Measurements from ENCODE around the gene NCOR1. TPM values are rescaled to one million over a fixed set of nuclear protein-coding genes. Genes with fewer than 3 reads are reported as not detected.

Gene NCOR1
- total and polyA plus RNA-seq, 2 of the 13 experiments (the other 11 are each of a cell fraction or from before 2014, with no cell fraction given), result 57.0 to 71.7 TPM

DNA sequence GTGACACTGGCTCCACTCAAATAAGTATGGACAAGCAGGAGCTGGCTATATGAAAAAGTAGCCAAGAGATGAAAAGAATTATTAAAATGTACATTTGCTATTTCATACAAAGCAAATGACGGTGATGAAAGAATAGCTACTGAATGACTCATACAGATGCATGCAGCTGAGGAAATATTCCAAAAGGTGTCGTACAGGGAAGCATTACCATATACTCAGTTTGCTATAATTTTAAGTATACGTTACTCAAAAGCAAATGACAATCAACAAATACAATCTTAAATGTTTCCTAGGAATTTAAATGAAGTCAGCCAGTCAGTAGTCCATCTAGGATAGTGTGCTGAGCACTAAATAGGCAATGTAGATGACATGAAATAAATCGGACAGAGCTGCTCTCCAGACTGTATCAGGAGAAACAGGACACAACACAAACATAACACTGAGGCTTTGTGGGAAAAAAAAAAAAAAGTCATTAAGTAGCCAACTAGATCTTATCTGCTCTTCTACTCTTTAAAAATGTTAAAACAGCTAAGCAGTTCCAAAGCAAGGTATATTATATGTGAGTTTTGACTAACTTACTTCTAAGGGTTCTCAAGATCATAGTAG is 65.0 kb downstream of the NCOR1 start (continued):
- TF ChIP-seq SMYD3 (CRISPR knock-in tag; IDR thresholded peaks at IDR 0.05), result no peak
- no peak for TF ChIP-seq ZNF558 (CRISPR knock-in tag; IDR thresholded peaks at IDR 0.05; ENCODE audit: borderline replicate concordance)
- TF ChIP-seq ZKSCAN1 (IDR thresholded peaks at IDR 0.05; ENCODE audit: low read length), result no peak
- TF ChIP-seq, protein P1, sequence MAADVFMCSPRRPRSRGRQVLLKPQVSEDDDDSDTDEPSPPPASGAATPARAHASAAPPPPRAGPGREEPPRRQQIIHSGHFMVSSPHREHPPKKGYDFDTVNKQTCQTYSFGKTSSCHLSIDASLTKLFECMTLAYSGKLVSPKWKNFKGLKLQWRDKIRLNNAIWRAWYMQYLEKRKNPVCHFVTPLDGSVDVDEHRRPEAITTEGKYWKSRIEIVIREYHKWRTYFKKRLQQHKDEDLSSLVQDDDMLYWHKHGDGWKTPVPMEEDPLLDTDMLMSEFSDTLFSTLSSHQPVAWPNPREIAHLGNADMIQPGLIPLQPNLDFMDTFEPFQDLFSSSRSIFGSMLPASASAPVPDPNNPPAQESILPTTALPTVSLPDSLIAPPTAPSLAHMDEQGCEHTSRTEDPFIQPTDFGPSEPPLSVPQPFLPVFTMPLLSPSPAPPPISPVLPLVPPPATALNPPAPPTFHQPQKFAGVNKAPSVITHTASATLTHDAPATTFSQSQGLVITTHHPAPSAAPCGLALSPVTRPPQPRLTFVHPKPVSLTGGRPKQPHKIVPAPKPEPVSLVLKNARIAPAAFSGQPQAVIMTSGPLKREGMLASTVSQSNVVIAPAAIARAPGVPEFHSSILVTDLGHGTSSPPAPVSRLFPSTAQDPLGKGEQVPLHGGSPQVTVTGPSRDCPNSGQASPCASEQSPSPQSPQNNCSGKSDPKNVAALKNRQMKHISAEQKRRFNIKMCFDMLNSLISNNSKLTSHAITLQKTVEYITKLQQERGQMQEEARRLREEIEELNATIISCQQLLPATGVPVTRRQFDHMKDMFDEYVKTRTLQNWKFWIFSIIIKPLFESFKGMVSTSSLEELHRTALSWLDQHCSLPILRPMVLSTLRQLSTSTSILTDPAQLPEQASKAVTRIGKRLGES (CRISPR knock-in tag; IDR thresholded peaks at IDR 0.05; ENCODE audit: borderline replicate concordance), result no peak
- no peak for TF ChIP-seq ONECUT2 (CRISPR knock-in tag; IDR thresholded peaks at IDR 0.05)
- TF ChIP-seq FOXA1 (IDR thresholded peaks at IDR 0.05), result no peak
- TF ChIP-seq FOXA1 (CRISPR knock-in tag; IDR thresholded peaks at IDR 0.05), result no peak

DNA sequence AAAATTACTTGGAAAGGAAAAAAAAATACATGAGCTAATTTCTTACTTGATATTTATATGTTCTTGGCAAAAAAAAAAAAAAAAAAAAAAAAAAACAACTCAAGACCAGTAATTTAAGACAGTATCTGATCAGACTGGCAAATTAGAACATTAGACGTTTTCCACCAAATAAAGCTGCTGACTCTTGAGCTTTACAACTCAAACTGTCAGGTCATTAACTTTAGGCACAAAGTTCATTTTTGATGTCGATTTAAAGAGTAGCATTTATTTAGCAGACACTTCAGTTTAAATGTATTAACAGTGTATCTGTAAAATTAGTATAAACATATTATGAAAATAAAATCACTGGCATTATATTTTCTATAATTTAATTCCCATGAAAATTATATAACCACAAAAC is 66.7 kb downstream of the NCOR1 start:
- Histone ChIP-seq H3K9me3 (ENCODE audit: low read length) (no peaks in the 10 kb centered on the region), H4K20me1 (ENCODE audit: insufficient read depth, low read length) (no peaks in the 10 kb centered on the region), H3K4me2 (ENCODE audit: low read depth, low read length) (no peak overlapping the region), H3K27me3 (ENCODE audit: control insufficient read depth in 1 of 2, insufficient read depth in 2 of 2, low read length in 2 of 2) (no peaks in the 10 kb centered on the region), H3K36me3 (replicated peaks in 1 of 2; ENCODE audit: control insufficient read depth in 1 of 2, insufficient read depth in 2 of 2, low read length in 2 of 2) (peaks cover 6 to 55% of the 10 kb centered on the region in 2 experiments), H3K4me3 (replicated peaks in 1 of 3; ENCODE audit: insufficient read depth in 1 of 3, low read depth in 2 of 3, low read length in 3 of 3) (no peak overlapping the region), H3K4me1 (ENCODE audit: insufficient read depth, low read length) (no peaks in the 10 kb centered on the region), H3K27ac (ENCODE audit: extremely low read length, insufficient read depth, low read length) (no peak overlapping the region), H3K79me2 (ENCODE audit: insufficient read depth, low read length) (no peaks in the 10 kb centered on the region), H2AFZ (ENCODE audit: low read length) (no peak overlapping the region), H3K9ac (ENCODE audit: insufficient read depth, low read depth, low read length) (no peak overlapping the region)
- in situ Hi-C loops (cut with HindIII; ENCODE audit: extremely low pct_ligation_motif_present, low pct_unique_long_range_greater_than_20kb), result no loop called here
- ChIA-PET POLR2A (no interaction called here), CTCF (ENCODE audit: low intra/inter-chr PET ratio, low total read pairs) (no interaction called here)
- BruUV-seq (replicated peaks), result no TSS peak
- ATAC-seq, result no peak
- FAIRE-seq, result no peak
- no peak for DNase-seq (ENCODE audit: low spot score)
- intact Hi-C loops (cut with micrococcal nuclease; ENCODE audit: unreplicated experiment), result no loop called here
- 67% methylated on average over 2 of the region's 2 CpGs for WGBS (ENCODE audit: low lambda C conversion rate)
- TF ChIP-seq SRSF9 (IDR thresholded peaks at IDR 0.05; ENCODE audit: borderline replicate concordance, insufficient read depth, low read depth, low read length, poor library complexity, severe bottlenecking) (no peak), ZNF614 (CRISPR knock-in tag; IDR thresholded peaks at IDR 0.05; ENCODE audit: borderline replicate concordance) (no peak), ZNF562 (CRISPR knock-in tag; IDR thresholded peaks at IDR 0.05; ENCODE audit: borderline replicate concordance) (no peak), NR1H2 (CRISPR knock-in tag; IDR thresholded peaks at IDR 0.05; ENCODE audit: borderline replicate concordance, low read depth) (no peak), ZNF629 (CRISPR knock-in tag; conservative IDR thresholded peaks at IDR 0.05) (no peak), HOXA9 (CRISPR knock-in tag; IDR thresholded peaks at IDR 0.05; ENCODE audit: borderline replicate concordance) (no peak), ZIK1 (CRISPR knock-in tag; IDR thresholded peaks at IDR 0.05; ENCODE audit: borderline replicate concordance, low read depth) (no peak), SP140L (CRISPR knock-in tag; IDR thresholded peaks at IDR 0.05; ENCODE audit: borderline replicate concordance) (no peak), PPARG (CRISPR knock-in tag; conservative IDR thresholded peaks at IDR 0.05) (no peak), ZNF24 (IDR thresholded peaks at IDR 0.05) (no peak), ZBTB7B (CRISPR knock-in tag; IDR thresholded peaks at IDR 0.05) (no peak), BCL6 (CRISPR knock-in tag; IDR thresholded peaks at IDR 0.05) (no peak)
- TF ChIP-seq, protein P2, sequence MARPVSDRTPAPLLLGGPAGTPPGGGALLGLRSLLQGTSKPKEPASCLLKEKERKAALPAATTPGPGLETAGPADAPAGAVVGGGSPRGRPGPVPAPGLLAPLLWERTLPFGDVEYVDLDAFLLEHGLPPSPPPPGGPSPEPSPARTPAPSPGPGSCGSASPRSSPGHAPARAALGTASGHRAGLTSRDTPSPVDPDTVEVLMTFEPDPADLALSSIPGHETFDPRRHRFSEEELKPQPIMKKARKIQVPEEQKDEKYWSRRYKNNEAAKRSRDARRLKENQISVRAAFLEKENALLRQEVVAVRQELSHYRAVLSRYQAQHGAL (CRISPR knock-in tag; IDR thresholded peaks at IDR 0.05; ENCODE audit: not compliant biosample characterization), result no peak
- TF ChIP-seq, protein P3, sequence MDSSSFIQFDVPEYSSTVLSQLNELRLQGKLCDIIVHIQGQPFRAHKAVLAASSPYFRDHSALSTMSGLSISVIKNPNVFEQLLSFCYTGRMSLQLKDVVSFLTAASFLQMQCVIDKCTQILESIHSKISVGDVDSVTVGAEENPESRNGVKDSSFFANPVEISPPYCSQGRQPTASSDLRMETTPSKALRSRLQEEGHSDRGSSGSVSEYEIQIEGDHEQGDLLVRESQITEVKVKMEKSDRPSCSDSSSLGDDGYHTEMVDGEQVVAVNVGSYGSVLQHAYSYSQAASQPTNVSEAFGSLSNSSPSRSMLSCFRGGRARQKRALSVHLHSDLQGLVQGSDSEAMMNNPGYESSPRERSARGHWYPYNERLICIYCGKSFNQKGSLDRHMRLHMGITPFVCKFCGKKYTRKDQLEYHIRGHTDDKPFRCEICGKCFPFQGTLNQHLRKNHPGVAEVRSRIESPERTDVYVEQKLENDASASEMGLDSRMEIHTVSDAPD (CRISPR knock-in tag; IDR thresholded peaks at IDR 0.05), result no peak
